Progenitor cell of endocrine pancreas (in vitro differentiated cells): ENCODE measurements around the gene TEX29. TPM values are rescaled to one million over a fixed set of nuclear protein-coding genes. Genes with fewer than 3 reads are reported as not detected.

Source experiments
- DNase-seq: peaks from one replicate; pipeline ENCODE4 v3.0.0; 2021; ENCODE audit warnings: low spot score; ENCODE audit not compliant: unreplicated experiment
- H3K27ac Mint-ChIP-seq: 2 replicates; pipeline ENCODE4 v1.8.0; 2021; ENCODE audit warnings: mild to moderate bottlenecking, moderate library complexity, mixed read lengths
- H3K27me3 Mint-ChIP-seq: 2 replicates; pipeline ENCODE4 v1.8.0; 2021; ENCODE audit warnings: mixed read lengths
- H3K36me3 Mint-ChIP-seq: 2 replicates; pipeline ENCODE4 v1.8.0; 2022; ENCODE audit warnings: mixed read lengths; ENCODE audit not compliant: insufficient read depth
- H3K4me1 Mint-ChIP-seq: 2 replicates; pipeline ENCODE4 v1.8.0; 2021; ENCODE audit warnings: low read depth, mixed read lengths
- H3K4me3 Mint-ChIP-seq: 2 replicates; pipeline ENCODE4 v1.8.0; 2021; ENCODE audit warnings: low read depth, mild to moderate bottlenecking, moderate library complexity, mixed read lengths
- H3K9me3 Mint-ChIP-seq: 2 replicates; pipeline ENCODE4 v1.8.0; 2021; ENCODE audit warnings: low read depth, mixed read lengths
- CTCF ChIP-seq: fragments of 200-600 bp; sonication (generic); IDR thresholded peaks from one replicate; pipeline ENCODE4 v1.5.0; 2021; ENCODE audit warnings: antibody characterized with exemption, mild to moderate bottlenecking; ENCODE audit not compliant: unreplicated experiment
- total RNA-seq: library from RNA; stranded (reverse); gene quantifications from 2 replicates; pipeline ENCODE4 v1.2.1, GENCODE V29; 2021

Gene TEX29
- total RNA-seq, 1 donor from 2014 or later: 0.43 TPM

- H3K27me3 Mint-ChIP-seq: no peaks in the 10 kb centered on the region
- peaks cover 30% of the 10 kb centered on the region for H3K36me3 Mint-ChIP-seq
- no peak overlapping the region for H3K4me3 Mint-ChIP-seq
- peak overlapping the region; percentile 65 for H3K27ac Mint-ChIP-seq
- no peaks in the 10 kb centered on the region for H3K9me3 Mint-ChIP-seq
- H3K4me1 Mint-ChIP-seq: peaks cover 2% of the 10 kb centered on the region
- TF ChIP-seq CTCF: no peak
- no peak for DNase-seq
Measured at GRCh38 chr13:111286749-111287148, 33.7 kb upstream of the TEX29 start.

GRCh38 chr13:111287201-111287600, 33.2 kb upstream of the TEX29 start:
- peaks cover 4% of the 10 kb centered on the region for H3K4me1 Mint-ChIP-seq
- no peak for TF ChIP-seq CTCF
- peak overlapping the region; percentile 65 for H3K27ac Mint-ChIP-seq
- peaks cover 34% of the 10 kb centered on the region for H3K36me3 Mint-ChIP-seq
- H3K9me3 Mint-ChIP-seq: no peaks in the 10 kb centered on the region
- H3K27me3 Mint-ChIP-seq: no peaks in the 10 kb centered on the region
- H3K4me3 Mint-ChIP-seq: no peak overlapping the region
- no peak for DNase-seq

- DNase-seq: no peak
- Mint-ChIP-seq H3K4me1 (peaks cover 4% of the 10 kb centered on the region), H3K36me3 (peaks cover 36% of the 10 kb centered on the region), H3K9me3 (no peaks in the 10 kb centered on the region), H3K27me3 (no peaks in the 10 kb centered on the region), H3K27ac (no peak overlapping the region), H3K4me3 (no peak overlapping the region)
- TF ChIP-seq CTCF: no peak
Measured at GRCh38 chr13:111288276-111288675, 32.2 kb upstream of the TEX29 start.

GRCh38 chr13:111289251-111289650, 31.2 kb upstream of the TEX29 start:
- Mint-ChIP-seq H3K27ac (no peak overlapping the region), H3K4me3 (no peak overlapping the region), H3K27me3 (no peaks in the 10 kb centered on the region), H3K4me1 (peaks cover 4% of the 10 kb centered on the region), H3K9me3 (no peaks in the 10 kb centered on the region), H3K36me3 (peaks cover 31% of the 10 kb centered on the region)
- DNase-seq: no peak
- no peak for TF ChIP-seq CTCF

GRCh38 chr13:111291908-111292307, 28.5 kb upstream of the TEX29 start:
- Mint-ChIP-seq H3K27me3 (no peaks in the 10 kb centered on the region), H3K4me3 (no peak overlapping the region), H3K27ac (no peak overlapping the region), H3K4me1 (peaks cover 4% of the 10 kb centered on the region), H3K36me3 (peaks cover 24% of the 10 kb centered on the region), H3K9me3 (no peaks in the 10 kb centered on the region)
- no peak for DNase-seq
- TF ChIP-seq CTCF: no peak
